HG03520 (cell line): ENCODE data around the gene CDKN1A.
"Not testable (repeated sequence)": the region's sequence is repeated elsewhere in the genome, so short reads cannot be mapped to it uniquely, and the experiment has no call there.

Experiments used
- ATAC-seq: cut with Tn5 transposase; IDR thresholded peaks from one replicate; pipeline ENCODE4 v1.9.1; 2021; ENCODE audit warnings: mild to moderate bottlenecking, moderate library complexity; ENCODE audit not compliant: unreplicated experiment

CDKN1A gene

DNA sequence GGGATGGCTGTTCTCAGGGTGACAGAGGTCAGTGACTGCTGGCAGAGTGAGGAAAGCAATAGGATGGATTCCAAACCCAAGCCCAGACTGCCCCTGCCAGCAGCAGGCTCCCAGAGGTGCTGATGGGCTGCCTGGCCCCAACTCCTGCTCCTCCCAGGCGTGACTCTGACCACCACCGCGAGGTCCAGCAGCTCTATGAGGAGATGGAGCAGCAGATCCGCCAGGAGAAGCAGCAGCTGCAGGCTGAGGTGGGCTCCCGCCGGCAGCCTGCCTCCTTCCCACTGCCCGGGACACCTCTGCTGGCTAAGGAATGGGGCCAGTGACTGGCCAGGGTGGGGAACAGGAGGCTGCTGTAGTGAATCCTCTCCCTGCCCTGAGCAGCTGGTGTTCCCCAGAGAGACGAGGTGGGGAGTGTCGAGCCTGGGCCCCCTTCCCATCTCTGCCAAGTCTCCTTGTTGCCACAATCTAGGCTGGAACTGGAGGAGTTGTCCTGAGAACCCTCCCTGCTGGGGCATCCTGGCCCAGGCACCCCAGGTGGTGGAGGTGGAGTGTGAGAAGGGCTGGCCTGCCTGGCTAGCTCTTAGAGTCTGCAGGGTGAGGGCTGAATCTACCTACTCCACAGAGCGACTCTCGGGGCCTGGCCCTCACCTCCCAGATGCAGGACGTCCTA, 39.5 kb downstream of the CDKN1A start:
- no peak for ATAC-seq

DNA sequence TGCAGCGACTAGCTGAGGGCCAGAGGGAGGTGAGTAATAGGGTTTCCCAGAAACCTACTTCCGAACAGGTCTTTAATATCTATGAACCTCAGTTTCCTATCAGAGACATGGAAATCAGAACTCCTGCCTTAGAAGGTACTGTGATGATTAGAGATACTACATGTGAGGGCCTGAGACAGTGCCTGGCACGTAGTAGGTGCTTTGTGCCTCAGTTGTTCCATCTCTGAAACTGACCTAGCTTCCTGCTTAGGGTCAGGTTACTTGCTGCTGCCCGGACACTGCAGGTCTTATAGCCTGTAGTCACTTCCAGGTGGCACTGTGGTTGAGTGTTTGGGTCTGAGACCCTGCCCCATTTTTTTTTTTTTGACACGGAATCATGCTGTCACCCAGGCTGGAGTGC, 40.0 kb downstream of the CDKN1A start:
- no peak for ATAC-seq

DNA sequence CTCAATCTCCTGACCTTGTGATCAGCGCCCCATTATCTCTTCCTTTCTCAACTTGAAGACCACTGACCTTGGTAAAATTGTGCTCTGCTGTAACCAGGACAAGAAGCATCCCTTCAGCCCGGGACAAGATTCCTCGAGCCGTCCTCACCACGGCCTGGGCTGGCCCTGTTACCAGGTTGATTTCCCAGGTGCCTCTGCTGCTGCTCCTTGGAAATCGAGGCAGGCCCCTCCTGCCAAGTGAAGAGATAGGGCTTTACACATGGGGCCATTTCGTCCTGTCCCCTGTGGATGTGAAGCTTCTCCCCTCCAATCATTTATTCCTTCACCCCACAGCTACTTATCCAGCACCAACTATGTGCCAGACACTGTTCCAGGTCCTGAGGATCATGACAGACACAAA, 40.6 kb downstream of the CDKN1A start:
- no peak for ATAC-seq

DNA sequence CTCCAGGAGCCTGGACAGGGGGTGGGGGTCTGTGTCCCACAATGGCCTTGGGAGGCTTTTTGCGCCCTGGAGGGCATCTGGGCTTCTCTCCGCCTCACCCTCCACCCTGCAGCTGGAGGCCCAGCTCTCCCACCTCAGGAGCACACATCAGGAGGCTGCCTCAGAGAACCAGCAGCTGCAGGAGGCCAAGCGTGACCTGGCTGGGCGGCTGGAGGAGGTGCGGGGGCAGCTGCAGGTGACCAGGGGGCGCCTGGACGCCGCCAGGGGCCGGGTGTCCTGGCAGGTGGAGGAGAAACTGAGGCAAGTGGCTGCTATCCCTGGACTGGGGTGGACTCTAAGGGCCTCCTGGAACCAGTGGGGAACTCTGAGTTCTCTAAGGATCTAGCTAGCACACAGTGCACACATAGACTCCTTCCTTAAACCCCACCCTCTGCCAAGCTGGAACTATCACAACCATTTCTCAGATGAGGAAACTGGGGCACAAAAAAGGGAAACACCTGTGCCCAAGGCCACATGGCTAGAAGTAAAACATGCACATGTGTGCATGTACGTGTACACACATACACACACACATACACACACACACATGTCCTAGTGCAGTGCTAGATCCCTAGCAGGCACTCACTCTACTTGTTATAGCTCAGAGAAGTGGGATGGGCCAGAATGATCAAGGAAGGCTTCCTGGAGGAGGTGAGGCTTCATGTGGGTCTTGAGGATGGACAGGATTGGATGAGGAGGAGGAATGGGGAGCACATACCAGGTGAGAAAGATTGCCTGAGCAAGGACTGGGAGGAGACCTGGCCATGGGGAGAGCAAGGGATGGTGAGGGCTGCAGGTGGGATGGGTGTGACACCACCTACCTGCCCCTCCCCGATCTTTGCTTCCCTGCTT, 42.0 kb downstream of the CDKN1A start:
- ATAC-seq: no peak

DNA sequence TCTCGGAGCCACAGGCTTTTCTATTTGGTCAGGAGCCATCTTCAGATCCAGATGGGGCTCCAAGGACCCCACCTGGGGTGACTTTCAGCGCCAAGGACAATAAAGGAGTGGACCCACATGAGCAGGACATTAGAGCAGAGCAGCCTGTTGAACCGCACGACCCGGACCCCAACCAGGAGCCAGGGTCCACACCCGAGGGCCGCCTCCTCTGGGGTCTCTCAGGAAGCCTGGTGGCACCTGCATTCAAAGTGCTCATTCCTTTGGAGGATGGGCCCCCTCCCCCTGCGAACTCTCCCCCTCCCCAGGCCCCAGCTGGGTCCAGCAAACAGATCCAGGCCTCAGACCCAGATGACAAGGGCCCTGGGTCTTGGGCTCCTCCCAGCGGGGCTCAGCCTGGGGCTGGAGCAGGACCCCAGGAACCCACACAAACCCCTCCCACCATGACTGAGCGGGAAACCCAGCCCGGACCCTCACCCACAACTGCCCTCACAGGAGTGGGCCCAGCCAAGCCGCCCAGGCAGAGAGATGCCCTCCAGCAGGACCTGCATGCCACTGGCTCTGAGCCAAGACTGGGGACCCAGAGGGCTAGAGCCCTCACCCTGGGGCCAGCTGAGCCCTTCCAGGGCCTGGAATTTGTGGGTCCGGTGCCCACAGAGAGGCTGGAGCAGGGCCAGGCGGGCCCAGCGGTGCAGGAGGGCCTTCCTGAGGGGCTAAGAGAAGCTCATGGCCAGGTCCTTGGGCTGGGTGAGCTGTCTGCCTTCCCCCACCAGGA, 43.0 kb downstream of the CDKN1A start:
- ATAC-seq: no peak

DNA sequence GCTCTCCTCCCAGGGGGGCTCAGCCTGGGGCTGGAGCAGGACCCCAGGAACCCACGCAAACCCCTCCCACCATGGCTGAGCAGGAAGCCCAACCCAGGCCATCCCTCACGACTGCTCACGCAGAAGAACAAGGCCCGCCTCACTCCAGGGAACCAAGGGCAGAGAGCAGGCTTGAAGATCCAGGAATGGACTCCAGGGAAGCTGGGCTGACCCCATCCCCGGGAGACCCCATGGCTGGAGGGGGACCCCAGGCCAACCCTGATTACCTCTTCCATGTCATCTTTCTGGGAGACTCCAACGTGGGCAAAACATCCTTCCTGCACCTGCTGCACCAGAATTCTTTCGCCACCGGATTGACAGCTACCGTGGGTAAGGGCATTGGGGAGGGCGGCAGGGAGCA, 43.9 kb downstream of the CDKN1A start:
- no peak for ATAC-seq

DNA sequence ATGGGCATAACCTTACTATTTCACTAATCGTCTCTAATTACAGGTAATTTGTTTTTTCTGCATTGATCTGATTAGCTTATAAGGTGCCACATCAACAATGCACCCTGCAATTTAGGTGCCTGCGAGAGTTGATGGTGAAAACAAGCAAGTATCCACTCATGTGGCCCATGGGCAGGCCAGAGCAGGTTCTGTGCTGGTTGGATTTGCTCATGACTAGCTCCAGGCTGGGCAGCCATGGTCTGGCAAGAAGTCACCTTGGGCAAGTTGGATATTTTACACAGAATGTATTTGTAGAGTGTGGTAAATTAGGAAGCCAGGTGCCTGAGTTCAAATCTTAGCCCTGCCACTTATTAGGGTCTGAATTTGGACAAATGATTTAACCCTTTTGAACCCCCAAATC, 44.4 kb downstream of the CDKN1A start:
- no peak for ATAC-seq

DNA sequence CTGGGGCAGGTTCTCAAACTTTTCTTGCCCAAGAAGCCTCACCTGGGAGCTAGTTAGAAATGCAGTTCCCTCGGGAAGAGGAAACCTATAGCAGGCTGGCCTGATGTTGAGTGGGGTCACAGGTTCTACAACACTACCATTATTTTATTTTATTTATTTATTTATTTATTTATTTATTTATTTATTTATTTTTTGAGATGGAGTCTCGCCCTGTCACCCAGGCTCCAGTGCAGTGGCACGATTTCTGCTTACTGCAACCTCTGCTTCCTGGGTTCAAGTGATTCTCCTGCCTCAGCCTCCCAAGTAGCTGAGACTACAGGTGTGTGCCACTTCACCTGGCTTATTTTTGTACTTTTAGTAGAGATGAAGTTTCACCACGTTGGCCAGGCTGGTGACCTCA, 45.5 kb downstream of the CDKN1A start:
- ATAC-seq: not testable (repeated sequence)

DNA sequence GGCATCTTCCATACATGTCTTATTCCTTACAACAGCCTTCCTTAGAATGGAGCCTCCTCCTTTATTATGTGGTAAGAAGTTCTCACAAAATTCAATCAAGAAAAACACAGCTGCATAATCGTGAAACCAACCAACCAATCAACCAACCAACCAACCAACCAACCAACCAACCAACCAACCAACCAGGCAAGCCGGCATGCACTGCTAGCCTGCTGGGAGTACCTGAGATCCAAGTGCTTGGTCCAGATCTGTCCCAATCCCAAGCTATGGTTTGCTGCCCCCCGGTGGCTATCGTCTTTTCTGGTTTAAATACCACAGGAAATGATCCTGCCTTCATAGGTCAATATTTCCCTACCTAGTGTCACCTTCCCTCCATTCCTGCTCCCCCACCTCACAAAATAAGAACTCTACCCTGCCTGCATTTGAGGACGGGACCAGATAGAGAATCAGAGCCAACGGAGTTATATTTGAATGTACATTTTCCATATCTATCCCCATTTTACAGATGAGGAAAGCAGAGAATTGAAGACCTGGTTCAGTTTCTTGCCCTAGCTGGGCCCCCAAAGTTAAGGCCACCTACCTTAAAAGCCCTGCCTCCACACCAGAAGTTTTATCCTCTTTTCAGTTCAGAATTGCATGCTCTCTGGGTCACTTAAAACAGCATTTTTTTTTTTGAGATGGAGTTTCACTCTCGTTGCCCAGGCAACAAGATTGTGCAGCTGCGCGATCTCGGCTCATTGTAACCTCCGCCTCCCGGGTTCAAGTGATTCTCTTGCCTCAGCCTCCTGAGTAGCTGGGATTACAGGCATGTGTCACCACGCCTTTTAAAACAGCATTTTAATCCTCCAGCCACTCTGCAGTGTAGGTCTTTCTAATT, 46.2 kb downstream of the CDKN1A start:
- no peak for ATAC-seq

DNA sequence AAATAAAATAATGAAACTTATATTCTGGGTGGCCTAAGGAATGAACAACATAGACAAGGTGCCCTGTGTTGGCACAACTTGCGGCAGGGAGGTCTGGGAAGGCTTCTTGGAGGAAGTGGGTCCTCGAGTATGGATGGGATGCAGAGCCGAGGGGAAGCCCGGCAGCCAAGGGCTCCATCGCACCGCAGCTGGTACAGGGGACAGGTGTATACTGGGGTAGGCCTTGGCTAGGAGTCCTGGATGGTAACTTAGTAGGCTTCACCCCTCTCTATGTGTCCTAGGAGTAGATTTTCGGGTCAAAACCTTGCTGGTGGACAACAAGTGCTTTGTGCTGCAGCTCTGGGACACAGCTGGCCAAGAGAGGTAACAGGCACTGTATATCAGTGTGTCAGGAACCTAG, 47.1 kb downstream of the CDKN1A start:
- ATAC-seq: no peak

DNA sequence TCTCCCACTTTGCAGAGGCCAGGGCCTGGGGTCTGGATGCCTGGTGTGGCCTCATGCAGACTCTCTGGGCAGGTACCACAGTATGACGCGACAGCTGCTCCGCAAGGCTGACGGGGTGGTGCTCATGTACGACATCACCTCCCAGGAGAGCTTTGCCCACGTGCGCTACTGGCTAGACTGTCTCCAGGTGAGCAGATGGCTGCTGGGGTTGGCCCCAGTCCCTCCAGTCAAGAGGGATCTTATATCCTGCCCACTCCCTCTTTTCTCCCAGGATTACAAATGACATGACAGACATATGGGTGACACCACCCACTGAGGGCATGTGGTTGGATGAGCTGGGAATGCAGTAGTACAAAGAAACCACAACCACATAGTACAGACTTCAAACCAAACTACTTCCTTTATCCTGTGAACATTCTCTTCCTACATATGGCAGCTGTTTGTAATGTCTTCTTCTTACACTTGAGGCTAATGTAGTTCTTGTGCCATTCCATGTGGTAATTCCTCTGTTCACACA, 49.0 kb downstream of the CDKN1A start:
- ATAC-seq: no peak

DNA sequence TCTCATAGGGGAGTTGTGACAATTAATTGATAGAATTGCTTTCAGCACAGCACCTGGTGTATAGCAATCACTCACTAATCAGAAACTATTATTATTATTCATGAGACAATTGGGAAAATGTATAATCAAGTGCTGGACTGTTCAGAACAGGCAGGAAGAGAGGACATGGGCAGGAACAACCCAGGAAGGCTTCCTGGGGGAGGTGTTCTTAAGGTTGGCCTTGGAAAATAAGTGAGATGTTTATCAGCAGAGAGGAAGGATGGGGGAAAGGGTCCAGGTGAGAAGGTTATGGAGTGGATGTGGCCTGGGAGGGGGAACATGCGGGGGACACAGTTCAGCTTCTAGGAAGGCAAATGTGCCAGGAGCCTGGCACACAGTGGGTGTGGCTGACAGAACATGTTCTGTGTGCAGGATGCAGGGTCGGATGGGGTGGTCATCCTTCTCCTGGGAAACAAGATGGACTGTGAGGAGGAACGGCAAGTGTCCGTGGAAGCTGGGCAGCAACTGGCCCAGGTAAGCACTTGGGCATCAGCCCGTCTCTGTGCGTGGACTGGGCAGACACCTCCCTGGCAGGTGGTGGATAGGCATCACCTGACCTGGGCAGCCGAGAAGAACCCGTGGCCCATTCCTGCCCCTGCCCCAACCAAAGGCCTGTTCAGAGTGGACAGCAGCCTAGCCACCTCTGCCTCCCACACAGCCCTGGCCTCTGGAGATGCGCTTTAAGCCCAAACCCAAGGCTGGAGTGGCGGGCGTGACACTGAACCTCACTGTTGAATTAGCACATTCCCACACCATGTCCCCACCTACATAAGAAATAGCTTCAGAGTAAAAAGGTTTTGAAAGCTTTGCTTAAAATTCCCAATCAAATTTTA, 50.0 kb downstream of the CDKN1A start:
- ATAC-seq: no peak

DNA sequence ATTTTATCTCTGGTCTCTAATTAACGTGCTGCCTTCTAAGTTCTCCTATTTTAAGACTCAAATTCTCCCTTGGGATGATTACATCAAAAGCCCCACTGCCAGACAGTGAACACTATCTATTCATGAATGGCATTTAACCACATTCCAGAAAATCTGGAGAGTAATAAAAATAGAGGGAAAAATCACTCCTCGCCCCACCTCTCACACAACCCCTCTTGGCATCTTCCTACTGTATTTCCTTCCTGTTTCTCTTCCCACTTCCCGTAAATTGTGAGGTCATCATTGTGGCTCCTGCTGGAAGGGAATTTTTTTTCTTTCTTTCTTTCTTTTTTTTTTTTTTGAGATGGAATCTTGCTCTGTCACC, 50.6 kb downstream of the CDKN1A start:
- no peak for ATAC-seq

DNA sequence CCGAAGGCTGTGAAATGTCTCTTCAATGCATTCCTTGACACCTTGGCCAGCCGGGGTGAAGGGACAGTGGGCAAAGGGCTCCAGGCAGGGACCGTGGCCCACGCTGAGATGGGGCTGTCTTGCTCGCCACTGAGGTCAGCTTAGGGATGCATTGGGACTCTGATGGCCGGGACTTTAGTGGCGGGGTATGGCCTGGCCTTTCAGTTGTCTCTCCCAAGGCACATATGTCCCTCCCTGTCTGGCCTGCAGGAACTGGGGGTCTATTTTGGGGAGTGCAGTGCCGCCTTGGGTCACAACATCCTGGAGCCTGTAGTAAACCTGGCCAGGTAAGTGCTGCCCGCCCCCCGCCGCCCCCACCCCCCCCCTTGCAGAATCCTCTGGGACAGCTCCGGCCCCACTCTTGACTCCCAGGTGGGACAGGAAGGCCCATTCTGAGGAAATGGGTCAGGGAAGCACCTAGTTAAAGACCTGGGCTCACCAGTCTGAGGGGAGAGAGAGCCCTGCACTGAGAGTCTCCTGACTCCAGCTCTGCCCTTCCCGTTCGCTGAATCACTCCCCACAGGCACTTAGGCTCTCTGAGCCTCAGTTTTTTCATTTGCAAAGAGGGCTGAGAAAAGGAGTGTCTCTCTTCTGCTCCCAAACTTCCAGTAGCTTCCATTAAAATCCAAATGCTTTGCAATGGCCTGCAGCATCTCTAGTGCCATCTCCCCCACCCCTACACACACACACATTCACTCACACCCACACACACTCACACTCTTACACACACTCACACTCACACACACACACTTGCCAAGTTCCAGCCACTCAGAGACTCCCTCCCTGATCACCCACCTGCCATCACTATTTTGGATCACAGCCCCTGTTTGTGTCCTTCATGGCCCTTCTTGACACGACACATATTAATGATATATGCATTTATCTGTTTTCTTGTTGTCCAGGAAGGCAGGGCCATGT, 52.2 kb downstream of the CDKN1A start:
- no peak for ATAC-seq

DNA sequence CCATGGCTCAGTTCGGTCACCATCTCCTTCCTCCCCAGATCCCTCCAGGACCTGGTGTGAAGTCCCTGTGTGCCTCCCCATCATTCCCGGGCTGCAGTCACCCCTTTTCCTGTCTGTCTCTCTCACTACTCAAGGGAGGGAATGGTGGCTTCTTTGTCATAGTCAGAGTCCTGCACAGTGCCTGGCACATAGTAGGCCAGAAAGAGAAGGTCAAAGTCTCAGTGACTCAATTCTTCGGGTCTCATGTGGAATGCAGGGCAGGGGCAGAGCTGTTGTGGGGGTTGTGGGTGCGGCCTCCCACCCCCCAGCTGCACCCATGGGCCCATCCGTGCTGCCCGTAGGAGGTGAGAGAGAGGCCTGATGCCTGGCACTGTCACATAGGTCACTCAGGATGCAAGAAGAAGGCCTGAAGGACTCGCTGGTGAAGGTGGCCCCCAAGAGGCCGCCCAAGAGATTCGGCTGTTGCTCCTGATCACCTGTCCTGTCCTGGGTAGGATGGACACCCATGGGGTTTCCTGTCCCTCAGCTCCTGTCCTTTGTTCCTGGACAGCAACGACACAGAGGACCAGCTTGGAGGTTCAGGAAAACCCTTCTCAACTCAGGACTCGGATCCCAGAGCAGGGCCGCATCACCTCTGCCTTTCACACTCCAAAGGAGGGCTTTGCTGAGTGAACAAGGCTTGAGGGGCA, 53.3 kb downstream of the CDKN1A start:
- ATAC-seq: no peak

DNA sequence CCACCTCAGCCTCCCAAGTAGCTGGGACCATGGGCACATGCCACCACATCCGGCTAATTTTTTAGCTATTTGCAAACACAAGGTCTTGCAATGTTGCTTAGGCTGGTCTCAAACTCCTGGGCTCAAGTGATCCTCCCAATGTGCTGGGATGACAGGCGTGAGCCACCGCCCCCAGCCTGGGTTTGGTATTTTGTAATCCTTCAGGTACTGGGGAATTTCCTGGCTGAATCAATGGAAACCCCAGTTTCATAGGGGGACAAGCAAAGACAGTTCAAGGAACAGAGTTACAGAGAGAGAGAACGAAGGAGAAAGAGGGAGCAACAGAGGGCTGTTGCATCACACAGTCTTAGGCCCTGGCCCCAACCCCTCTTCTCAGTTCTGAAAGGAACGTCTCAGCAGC, 54.8 kb downstream of the CDKN1A start:
- no peak for ATAC-seq

DNA sequence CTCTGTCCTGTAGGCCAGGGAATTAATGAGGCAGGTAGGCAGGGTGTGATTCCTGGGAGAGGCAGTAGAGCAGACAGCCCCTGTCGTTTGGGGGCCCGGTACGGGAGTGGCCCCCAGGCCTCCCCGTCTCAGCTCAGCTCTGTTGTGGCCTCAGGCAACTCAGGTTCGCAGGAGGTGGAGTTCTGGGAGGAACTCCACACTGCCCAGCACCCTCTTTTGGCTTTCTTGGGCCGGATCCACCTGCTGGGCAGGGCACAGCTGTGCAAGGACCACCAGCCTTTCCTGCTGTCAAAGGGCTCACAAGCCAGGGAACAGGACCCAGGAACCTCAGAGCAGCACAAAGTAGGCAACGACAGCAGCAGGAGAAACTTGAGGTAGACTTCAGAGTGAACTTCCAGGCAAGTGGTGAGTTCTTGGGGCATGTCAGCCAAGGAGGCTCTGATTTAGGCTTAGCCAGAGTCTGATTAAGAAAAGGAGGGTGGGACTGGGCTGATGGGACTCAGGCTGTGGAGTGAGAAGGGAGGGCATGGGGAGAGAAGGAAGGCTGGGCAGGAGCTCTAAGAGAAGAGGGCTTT, 56.1 kb downstream of the CDKN1A start:
- no peak for ATAC-seq
